WTC11 (cell line): Measurements from ENCODE around the gene NECTIN3.

Source experiments
- ETV6 ChIP-seq: sonication (generic); formaldehyde crosslinking; IDR thresholded peaks from 2 replicates; pipeline ENCODE4 v1.8.1; 2022; ENCODE audit warnings: mild to moderate bottlenecking, missing genetic modification reagents
- TF ChIP-seq, protein P1 (sequence below): fragments of 200-600 bp; IDR thresholded peaks from 2 replicates; pipeline ENCODE4 v1.8.0; 2022; ENCODE audit warnings: antibody characterized with exemption
- TF ChIP-seq, protein P2 (sequence below): sonication (generic); formaldehyde crosslinking; IDR thresholded peaks from 2 replicates; pipeline ENCODE4 v1.8.1; 2023; ENCODE audit warnings: mild to moderate bottlenecking, missing genetic modification reagents, moderate library complexity

DNA sequence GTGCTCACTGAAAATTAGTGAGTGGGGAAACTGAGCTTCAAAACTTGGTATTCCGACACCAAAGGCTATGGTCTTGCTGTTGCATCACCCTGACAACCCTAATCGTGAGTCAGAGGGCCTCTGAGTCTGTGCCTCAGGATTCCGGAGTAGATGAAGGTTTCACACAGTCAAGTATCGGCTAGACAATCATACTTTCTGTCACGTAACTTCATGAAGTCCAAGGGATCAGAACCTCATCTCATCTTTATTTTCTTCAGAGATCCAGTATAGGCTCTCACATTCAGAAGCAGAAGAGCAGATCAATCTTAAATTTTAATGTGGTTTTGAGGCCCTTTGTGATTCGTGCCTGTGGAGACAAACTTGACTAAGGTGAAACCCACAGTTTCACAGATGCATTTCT lies 26.1 kb upstream of the NECTIN3 start:
- TF ChIP-seq, protein P1, sequence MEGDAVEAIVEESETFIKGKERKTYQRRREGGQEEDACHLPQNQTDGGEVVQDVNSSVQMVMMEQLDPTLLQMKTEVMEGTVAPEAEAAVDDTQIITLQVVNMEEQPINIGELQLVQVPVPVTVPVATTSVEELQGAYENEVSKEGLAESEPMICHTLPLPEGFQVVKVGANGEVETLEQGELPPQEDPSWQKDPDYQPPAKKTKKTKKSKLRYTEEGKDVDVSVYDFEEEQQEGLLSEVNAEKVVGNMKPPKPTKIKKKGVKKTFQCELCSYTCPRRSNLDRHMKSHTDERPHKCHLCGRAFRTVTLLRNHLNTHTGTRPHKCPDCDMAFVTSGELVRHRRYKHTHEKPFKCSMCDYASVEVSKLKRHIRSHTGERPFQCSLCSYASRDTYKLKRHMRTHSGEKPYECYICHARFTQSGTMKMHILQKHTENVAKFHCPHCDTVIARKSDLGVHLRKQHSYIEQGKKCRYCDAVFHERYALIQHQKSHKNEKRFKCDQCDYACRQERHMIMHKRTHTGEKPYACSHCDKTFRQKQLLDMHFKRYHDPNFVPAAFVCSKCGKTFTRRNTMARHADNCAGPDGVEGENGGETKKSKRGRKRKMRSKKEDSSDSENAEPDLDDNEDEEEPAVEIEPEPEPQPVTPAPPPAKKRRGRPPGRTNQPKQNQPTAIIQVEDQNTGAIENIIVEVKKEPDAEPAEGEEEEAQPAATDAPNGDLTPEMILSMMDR: no peak
- TF ChIP-seq, protein P2, sequence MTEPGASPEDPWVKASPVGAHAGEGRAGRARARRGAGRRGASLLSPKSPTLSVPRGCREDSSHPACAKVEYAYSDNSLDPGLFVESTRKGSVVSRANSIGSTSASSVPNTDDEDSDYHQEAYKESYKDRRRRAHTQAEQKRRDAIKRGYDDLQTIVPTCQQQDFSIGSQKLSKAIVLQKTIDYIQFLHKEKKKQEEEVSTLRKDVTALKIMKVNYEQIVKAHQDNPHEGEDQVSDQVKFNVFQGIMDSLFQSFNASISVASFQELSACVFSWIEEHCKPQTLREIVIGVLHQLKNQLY (CRISPR knock-in tag): no peak
- no peak for TF ChIP-seq ETV6
